HG02840 (cell line): Measurements from ENCODE around the gene ZNF80.
A peak's percentile ranks its signal among the peaks of the same experiment; 100 is the strongest.
"Not testable (repeated sequence)": the region's sequence is repeated elsewhere in the genome, so short reads cannot be mapped to it uniquely, and the experiment has no call there.

Source experiments
- ATAC-seq: cut with Tn5 transposase; IDR thresholded peaks from one replicate; pipeline ENCODE4 v1.9.1; 2021; ENCODE audit warnings: mild to moderate bottlenecking, moderate library complexity, moderate number of reproducible peaks; ENCODE audit not compliant: unreplicated experiment, low FRiP score

ZNF80 gene

DNA sequence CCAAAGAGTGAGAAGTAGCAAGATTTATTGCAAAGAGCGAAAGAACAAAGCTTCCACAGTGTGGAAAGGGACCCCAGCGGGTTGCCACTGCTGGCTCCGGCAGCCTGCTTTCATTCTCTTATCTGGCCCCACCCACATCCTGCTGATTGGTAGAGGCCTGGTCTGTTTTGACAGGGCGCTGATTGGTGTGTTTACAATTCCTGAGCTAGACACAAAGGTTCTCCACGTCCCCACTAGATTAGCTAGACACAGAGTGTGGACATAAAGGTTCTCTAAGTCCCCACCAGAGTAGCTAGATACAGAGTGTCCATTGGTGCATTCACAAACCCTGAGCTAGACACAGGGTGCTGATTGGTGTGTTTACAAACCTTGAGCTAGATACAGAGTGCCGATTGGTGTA is at the start of gene ZNF80:
Gene ZNF80, minus strand, starts transcription at position 101 of the 400 bp plus-strand sequence. CDS start 504 bp downstream, outside the sequence.
- ATAC-seq = not testable (repeated sequence)

DNA sequence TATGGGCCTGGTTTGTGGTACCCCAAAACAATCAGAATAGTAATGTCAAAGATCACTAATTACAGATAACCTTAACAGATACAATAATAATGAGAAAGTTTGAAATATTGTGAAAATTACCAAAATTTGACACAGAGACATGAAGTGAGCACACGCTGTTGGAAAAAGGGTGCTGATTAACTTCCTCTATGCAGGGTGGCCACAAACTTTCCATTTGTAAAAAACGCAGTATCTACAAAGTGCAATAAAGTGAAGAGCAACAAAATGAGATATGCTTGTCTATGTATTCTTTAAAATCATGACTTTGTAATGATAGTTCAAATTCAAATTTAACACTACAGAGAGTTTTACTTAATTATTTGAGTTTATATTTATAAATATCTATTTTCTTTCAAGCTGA is 48.9 kb upstream of the ZNF80 start:
- ATAC-seq = no peak

DNA sequence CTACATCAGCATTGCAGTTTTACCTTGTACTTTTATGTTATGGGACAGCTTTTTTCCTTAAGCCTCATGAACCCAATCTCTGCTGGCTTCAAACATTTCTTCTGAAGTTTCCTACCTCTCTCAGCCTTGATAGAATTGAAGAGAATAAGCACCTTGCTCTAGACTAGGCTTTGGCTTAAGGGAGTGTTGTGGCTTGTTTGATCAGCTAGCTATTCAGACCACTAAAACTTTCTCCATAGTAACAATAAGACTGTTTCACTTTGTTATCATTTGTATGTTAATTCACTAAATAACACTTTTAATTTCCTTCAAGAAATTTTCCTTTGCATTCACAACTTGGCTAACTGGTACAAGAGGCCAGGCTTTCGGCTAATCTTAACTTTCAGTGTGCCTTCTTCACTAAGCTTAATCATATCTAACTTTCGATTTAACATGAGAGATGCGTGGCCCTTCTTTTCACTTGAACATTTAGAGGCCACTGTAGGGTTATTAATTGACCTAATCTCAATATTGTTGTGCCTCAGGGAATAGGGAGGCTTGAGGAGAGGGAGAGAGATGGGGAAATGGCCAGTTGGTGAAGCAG is 48.4 kb upstream of the ZNF80 start:
- ATAC-seq = no peak

DNA sequence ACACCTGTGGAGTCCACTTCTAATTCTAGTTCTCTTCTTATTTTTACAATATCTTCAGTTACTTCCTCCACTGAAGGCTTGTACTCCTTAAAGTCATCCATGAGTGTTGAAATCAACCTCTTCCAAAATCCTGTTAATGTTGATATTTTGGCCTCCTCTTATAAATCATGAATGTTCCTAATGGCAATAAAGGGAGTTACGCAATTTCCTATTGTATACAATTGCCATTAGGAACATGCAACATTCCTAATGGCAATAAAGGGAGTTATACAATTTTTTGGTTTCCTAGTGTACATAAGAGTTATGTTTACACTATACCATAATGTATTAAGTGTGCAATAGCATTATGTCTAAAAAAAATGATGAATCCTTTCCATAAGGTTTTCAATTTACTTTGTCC is 47.3 kb upstream of the ZNF80 start:
- ATAC-seq = no peak

DNA sequence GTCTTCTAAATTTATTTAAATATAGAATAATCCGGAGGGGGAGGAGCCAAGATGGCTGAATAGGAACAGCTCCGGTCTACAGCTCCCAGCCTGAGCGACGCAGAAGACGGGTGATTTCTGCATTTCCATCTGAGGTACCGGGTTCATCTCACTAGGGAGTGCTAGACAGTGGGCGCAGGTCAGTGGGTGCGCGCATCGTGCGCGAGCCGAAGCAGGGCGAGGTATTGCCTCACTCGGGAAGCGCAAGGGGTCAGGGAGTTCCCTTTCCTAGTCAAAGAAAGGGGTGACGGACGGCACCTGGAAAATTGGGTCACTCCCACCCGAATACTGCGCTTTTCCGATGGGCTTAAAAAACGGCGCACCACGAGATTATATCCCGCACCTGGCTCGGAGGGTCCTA is 39.5 kb upstream of the ZNF80 start:
- ATAC-seq = not testable (repeated sequence)

DNA sequence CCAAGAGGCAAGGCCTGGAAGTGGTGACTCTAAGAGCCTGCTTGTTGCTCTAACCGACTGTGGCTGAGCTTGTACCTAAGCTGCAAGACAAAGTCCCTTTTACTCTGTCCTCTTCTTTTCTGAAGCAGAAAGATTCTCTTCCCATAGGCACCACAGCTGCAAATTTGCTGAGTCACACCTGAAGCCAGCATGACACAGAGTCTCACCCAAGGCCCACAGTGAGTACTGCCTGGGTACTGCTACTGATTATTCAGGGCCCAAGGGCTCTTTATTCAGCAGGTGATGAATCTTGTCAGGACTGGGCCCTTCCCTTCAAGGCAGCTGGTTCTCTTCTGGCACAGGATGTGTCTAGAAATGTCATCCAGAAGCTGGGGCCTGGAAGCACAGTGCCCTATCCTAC is 37.6 kb upstream of the ZNF80 start:
- ATAC-seq = no peak

DNA sequence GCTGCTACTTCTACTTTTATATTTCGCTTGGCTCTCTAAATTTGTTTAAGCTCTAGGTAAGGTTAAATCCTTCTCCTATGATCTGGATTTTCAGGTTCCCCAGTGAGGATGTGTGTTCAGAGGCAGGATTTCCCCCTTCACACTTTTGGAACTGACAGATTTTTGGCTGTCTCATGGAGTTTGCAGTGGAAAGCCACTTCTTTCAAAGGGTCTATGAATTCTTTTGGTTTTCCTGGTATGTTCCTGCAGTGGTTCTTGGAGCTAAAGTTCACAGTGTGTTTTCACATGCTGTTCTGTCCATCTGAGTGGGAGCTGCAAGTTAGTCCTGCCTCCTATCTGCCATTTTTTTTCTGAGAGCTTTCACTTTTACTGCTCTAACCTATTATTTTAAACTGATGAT is 34.9 kb upstream of the ZNF80 start:
- no peak for ATAC-seq

DNA sequence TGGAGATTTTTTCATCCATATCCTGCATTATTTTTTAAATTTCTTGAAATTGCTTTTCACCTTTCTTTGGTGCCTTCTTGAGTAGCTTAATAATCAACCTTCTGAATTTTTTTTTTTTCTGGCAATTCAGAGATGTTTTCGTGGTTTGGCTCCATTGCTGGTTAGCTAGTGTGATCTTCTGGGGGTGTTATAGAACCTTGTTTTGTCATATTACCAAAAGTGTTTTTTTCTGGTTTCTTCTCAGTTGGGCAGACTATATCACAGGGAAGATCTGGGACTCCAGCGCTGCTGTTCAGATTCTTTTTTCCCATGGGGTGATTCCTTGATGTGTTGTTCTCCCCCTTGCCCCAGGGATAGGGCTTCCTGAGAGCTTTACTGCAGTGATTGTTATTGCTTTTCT is 32.6 kb upstream of the ZNF80 start:
- ATAC-seq = no peak

DNA sequence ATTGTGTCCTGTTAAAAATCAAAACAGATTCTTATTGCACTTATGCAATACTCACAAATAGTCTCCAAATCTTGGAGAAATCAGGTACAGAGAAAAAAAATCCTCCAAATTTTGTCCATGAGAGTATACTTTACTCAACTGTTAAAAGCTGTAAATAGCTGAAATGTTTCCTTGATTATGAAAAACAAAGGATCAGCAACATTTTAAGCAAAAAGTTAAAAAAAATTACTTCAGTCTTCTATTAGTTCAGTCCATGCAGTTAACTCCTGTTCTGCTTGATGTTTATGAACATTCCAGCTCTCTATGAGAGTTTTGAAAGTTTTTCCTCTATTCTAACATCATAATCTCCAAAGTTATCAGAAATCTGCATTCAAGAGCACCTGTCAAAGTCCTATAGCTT is 22.8 kb upstream of the ZNF80 start:
- ATAC-seq = no peak

DNA sequence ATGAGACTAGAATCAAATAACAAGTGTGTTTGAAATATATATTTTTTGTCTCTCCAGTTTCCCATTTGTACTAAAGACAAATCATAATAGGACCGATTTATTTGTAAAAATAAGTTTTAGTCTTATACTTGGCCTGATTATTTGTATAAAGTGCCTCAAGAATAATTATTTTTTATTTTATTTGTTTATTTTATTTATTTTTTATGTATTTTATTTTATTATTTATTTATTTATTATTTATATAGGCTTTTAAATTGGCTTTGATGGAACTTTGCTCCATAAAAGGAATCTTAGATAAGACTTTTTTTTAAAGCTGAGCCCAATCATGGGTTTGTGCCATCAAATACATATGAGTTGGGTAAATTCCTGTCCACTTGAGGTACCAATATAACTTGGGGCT is 22.2 kb upstream of the ZNF80 start:
- ATAC-seq = no peak

DNA sequence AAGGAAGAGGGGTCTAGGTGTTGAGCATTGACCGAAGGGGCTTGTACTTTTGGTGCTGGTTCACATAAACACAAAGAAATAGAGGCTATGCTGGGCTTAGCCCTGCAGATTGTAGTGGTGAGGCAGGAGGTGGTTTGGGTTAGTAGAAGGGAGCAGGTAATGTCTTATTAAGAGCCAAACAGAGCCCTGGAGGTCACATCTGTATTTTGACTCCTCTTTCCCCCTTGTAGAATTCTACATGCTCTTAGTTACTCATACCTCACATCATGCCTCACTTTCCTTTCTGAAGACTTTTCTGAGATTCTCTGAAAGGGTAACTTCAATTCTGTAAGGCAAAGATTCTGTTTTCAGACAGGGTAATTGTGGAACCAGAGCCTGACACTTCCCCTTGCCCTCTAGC is 16.1 kb upstream of the ZNF80 start:
- ATAC-seq = no peak

DNA sequence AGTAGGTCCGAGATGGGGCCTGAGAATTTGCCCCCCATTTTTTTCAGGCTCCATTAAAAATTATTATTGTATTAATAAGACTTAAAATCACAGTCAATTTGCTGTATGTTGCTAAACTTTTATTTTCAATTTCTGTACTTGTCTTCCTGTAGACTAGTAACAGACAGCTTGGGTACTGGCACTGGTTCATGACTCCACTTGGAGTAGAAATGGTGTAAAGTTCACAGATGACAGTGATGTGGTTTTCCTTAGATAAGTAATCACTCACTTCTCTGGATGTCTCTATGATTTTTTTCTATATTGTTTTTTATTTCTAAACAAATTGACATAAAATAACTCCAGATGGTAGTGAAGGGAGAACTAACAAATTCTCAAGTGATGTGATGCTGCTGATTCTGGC is 15.6 kb upstream of the ZNF80 start:
- no peak for ATAC-seq

DNA sequence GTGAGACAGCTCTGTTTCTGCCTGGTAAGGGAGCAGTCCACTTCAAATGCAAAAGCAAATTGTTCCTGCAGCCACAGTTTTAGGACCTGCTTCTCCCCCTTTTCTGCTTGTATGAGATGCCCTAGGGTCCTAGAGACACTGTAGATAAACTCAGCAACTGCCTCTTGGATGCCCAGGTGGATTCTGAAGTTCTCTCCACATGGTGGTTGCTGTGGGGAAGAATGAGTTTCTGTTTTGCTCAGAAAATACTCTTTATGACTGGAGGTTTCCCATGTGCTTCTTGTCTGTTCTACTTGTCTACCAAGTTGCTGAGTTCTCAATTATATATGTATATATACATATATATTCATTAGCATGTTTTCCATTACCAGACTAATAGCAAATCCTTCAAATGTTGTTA is 5.6 kb upstream of the ZNF80 start:
- ATAC-seq = peak; percentile 93

DNA sequence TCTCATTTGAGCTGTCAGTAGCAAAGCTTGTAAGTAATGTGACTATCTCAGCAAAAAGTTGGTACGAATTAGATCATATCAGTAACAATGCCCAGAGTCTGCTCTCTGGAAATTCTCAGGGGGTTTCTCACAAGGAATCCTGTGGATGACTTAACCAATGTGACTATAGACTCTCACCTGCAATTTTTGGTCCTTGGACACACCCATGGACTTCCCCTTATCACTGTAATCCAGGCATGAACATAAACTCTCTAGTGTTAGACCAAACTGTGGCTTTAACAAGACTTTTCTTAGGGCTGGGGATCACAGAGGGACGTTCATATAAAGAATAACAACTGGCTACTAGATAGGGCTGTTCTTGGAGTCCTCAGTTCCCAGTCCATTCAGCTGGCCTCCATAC is 3.9 kb upstream of the ZNF80 start:
- no peak for ATAC-seq

DNA sequence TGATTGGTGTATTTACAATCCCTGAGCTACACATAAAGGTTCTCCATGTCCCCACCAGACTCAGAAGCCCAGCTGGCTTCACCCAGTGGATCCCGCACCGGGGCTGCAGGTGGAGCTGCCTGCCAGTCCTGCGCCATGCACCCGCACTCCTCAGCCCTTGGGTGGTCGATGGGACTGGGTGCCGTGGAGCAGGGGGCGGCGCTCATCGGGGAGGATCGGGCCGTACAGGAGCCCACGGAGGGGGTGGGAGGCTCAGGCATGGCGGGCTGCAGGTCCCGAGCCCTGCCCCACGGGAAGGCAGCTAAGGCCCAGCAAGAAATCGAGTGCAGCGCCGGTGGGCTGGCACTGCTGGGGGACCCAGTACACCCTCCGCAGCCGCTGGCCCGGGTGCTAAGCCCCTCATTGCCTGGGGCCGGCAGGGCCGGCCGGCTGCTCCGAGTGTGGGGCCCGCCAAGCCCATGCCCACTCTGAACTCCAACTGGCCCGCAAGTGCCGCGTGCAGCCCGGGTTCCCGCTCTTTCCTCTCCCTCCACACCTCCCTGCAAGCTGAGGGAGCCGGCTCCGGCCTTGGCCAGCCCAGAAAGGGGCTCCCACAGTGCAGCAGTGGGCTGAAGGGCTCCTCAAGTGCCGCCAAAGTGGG is 888 bp upstream of the ZNF80 start:
- not testable (repeated sequence) for ATAC-seq

DNA sequence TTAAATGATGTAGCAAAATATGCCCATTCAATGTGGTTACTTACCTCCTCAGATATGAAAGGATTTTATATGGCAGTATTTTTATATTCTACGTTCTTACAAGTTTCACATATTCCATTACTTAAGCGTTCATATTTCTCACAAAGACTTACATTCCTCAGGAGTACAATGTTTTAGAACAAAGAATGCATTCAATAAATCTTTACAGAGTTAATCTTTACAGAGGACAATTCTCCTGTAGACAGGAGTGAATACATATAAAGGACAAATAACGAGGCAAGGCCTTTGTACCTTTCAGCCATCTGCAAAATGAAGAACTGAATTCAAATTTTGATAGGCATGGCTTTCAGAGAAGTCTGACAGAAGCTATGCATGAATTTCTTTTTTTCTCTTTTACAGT is 1.9 kb downstream of the ZNF80 start:
- ATAC-seq = no peak

DNA sequence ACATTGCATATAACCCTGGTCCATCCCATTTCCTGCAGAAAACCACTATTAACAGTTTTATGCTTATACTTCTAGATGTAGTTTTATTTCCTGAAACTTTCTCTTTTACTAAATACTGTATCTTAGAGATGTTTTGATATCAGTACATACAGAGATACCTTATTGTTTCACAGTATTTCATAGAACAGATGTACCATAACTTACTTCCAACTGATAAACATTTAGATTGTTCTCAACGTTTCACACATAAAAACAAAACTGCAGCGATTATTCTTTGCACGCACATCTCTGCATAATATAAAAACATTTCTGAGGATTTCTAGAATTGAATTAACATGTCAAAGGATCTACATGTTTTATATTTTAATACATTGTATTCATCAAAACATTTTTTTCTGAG is 2.6 kb downstream of the ZNF80 start:
- no peak for ATAC-seq

DNA sequence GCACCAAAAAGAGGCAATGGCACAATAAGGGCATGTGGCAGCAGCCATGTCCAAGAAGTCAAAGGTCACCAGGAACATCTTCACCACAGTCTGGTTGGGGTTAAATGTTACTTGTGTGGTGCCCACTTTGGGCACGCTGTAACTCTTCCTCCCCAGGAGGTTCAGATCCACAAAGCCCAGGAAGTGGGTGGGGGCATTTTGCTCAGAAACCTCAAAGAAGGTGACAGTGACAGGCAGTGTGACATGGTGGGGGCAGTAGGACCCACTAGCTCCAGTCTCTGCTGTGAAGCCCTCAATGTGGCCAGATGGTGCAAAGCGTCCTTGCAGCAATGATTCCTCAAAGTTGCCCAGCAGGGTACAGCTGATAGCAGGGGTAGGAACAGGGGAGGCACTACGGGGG is 5.8 kb downstream of the ZNF80 start:
- ATAC-seq = no peak

DNA sequence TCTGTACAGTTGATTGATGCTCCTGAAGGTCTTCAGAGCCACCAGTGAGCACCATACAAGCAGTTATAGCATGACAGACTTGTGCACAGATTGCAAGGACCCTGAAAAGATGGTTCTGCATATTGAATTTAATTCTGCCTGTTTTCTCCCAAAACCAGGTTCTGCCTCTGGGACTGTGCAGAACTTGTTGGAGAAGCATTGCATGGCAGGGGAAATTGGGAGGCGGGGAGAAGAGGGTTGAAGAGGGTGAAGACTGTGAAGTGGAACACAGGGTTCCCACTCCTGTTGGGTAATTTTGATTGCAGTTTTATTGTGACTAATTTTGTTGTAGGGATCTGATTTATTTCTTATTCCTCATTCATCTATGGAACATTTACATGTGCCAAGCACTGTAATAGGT is 10.3 kb downstream of the ZNF80 start:
- no peak for ATAC-seq

DNA sequence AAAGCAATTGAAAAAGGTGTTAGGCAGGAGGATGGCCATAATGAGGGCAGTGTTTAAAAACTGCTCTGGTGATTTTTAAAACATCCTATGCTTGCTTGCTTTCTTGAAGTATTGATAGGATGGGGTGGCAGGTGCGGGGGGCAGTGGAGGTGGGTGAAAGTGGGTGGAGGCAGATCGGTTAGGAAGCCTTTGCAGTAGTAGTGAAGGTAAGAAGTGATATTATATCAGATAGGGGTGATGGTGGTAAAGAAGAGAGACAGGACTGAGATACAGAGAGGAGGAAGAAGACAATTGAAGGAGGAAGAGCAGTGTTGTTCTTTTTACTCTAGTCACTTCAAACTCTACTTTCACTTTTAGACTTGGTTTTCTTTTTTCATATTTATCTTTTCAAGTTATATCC is 11.1 kb downstream of the ZNF80 start:
- no peak for ATAC-seq

DNA sequence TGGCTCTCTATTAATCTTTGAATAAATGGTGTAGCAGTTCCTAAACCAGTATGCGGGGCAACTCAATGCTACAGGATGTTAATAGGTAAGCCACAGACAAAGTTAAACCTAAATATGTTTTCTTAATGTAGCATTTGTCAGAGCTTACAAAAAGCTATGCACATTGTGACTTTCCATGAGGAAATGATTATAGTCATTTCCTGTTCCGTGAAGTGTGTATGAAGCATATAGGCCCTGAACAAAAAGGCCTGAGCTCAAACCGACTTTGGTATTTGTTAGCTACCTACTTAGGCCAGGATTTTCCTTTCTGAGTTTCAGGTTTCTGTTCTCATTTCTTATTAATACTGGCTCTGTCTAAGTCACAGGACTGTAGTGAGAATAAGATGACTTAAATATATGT is 14.2 kb downstream of the ZNF80 start:
- peak; percentile 78 for ATAC-seq

DNA sequence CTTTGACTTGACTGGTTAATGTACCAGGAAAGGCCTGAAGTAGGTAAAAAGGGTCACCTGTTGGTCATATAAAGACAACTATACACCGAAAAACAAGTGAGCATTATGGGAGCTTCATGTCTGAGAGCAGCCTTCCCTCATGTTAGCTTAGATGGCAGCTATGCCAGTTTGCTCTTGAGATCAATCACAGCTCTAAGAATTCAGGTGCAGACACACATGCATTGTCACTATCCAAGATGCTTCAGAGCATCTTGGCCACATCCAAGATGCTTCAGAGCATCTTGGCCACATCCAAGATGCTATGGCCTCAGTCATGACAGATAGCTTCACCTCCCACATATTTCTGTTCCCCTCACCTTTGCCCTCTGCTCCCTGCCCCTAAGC is 15.5 kb downstream of the ZNF80 start:
- no peak for ATAC-seq
